KMS-11 (cell line): Measurements from ENCODE around the gene ARHGAP42.

Experiments
- H2AFZ ChIP-seq: fragments of 200-600 bp; sonication (generic); 2 replicates; pipeline ENCODE4 v1.6.1; 2016; ENCODE audit warnings: antibody characterized with exemption, mixed run types, low read depth
- H3K27ac ChIP-seq: fragments of 200-600 bp; sonication (generic); 2 replicates; pipeline ENCODE4 v1.6.1; 2016; ENCODE audit warnings: mild to moderate bottlenecking, mixed run types
- H3K27me3 ChIP-seq: fragments of 200-600 bp; sonication (generic); 2 replicates; pipeline ENCODE4 v1.6.1; 2017; ENCODE audit warnings: mild to moderate bottlenecking, low read depth, mixed run types, moderate library complexity; ENCODE audit not compliant: insufficient read depth
- H3K36me3 ChIP-seq: fragments of 200-600 bp; sonication (generic); 2 replicates; pipeline ENCODE4 v1.6.1; 2017; ENCODE audit warnings: mild to moderate bottlenecking, mixed run types; ENCODE audit not compliant: insufficient read depth
- H3K4me1 ChIP-seq: fragments of 200-600 bp; sonication (generic); 2 replicates; pipeline ENCODE4 v1.6.1; 2016; ENCODE audit warnings: mild to moderate bottlenecking, low read depth, mixed run types; ENCODE audit not compliant: poor library complexity, severe bottlenecking
- H3K4me2 ChIP-seq: fragments of 200-600 bp; sonication (generic); 2 replicates; pipeline ENCODE4 v1.7.0; 2016; ENCODE audit warnings: mild to moderate bottlenecking, mixed run types
- H3K4me3 ChIP-seq: fragments of 200-600 bp; sonication (generic); IDR thresholded peaks from 2 replicates; pipeline ENCODE4 v1.6.1; 2017; ENCODE audit warnings: low read depth, low read length, mixed read lengths; ENCODE audit not compliant: insufficient read depth
- H3K79me2 ChIP-seq: fragments of 200-600 bp; sonication (generic); 2 replicates; pipeline ENCODE4 v1.6.1; 2016; ENCODE audit warnings: low read depth, mixed run types; ENCODE audit not compliant: insufficient read depth
- H3K9ac ChIP-seq: fragments of 200-600 bp; sonication (generic); 2 replicates; pipeline ENCODE4 v1.6.1; 2016; ENCODE audit warnings: mild to moderate bottlenecking, mixed run types
- H4K20me1 ChIP-seq: fragments of 200-600 bp; sonication (generic); 2 replicates; pipeline ENCODE4 v1.6.1; 2016; ENCODE audit warnings: mild to moderate bottlenecking, mixed run types; ENCODE audit not compliant: insufficient read depth
- TF ChIP-seq, protein P1 (sequence below): fragments of 200-600 bp; sonication (generic); conservative IDR thresholded peaks from 2 replicates; pipeline ENCODE4 v1.6.1; 2017; ENCODE audit warnings: low read depth, mild to moderate bottlenecking, antibody characterized with exemption, low read length, moderate library complexity, mixed read lengths

ARHGAP42 gene

GRCh38 chr11:100808904-100809491 lies 121.9 kb downstream of the ARHGAP42 start:
- Histone ChIP-seq H2AFZ (no peak overlapping the region), H3K4me2 (no peak overlapping the region), H3K9ac (no peak overlapping the region), H4K20me1 (no peaks in the 10 kb centered on the region), H3K27ac (no peak overlapping the region), H3K27me3 (no peaks in the 10 kb centered on the region), H3K36me3 (no peaks in the 10 kb centered on the region), H3K4me3 (no peak overlapping the region), H3K4me1 (peaks cover 9% of the 10 kb centered on the region), H3K79me2 (no peaks in the 10 kb centered on the region)
- TF ChIP-seq, protein P1, sequence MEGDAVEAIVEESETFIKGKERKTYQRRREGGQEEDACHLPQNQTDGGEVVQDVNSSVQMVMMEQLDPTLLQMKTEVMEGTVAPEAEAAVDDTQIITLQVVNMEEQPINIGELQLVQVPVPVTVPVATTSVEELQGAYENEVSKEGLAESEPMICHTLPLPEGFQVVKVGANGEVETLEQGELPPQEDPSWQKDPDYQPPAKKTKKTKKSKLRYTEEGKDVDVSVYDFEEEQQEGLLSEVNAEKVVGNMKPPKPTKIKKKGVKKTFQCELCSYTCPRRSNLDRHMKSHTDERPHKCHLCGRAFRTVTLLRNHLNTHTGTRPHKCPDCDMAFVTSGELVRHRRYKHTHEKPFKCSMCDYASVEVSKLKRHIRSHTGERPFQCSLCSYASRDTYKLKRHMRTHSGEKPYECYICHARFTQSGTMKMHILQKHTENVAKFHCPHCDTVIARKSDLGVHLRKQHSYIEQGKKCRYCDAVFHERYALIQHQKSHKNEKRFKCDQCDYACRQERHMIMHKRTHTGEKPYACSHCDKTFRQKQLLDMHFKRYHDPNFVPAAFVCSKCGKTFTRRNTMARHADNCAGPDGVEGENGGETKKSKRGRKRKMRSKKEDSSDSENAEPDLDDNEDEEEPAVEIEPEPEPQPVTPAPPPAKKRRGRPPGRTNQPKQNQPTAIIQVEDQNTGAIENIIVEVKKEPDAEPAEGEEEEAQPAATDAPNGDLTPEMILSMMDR = no peak

DNA sequence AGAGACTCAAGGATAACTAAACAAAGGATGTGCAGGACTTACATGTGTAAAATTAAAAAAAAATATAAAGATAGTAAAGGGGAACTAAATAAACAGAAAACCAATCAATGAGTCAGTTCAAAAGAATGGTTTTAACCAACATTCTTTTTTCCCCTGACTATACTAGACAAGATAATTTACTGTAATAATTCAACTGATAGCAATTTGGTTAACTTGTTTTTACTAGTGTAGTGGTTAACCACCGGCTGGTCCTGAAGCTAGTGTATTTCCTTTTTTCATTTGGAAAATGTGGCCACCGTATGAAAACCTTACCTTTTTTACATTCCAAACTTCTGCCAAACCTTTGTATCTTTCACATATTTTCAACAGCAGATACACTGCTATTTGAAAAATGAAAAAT lies 123.1 kb downstream of the ARHGAP42 start:
- Histone ChIP-seq H3K27me3 (no peaks in the 10 kb centered on the region), H3K27ac (no peak overlapping the region), H3K4me1 (peaks cover 9% of the 10 kb centered on the region), H3K9ac (no peak overlapping the region), H3K4me2 (no peak overlapping the region), H4K20me1 (no peaks in the 10 kb centered on the region), H2AFZ (no peak overlapping the region), H3K79me2 (no peaks in the 10 kb centered on the region), H3K36me3 (no peaks in the 10 kb centered on the region), H3K4me3 (no peak overlapping the region)
- TF ChIP-seq, protein P1 = no peak

GRCh38 chr11:100810666-100811065 lies 123.6 kb downstream of the ARHGAP42 start:
- H3K4me2 ChIP-seq = no peak overlapping the region
- peaks cover 9% of the 10 kb centered on the region for H3K4me1 ChIP-seq
- H2AFZ ChIP-seq = no peak overlapping the region
- H3K79me2 ChIP-seq = no peaks in the 10 kb centered on the region
- H3K4me3 ChIP-seq = no peak overlapping the region
- H3K36me3 ChIP-seq = no peaks in the 10 kb centered on the region
- H4K20me1 ChIP-seq = no peaks in the 10 kb centered on the region
- no peak overlapping the region for H3K9ac ChIP-seq
- H3K27me3 ChIP-seq = no peaks in the 10 kb centered on the region
- no peak overlapping the region for H3K27ac ChIP-seq
- TF ChIP-seq, protein P1 = no peak

- Histone ChIP-seq H3K27me3 (no peaks in the 10 kb centered on the region), H2AFZ (no peak overlapping the region), H3K36me3 (no peaks in the 10 kb centered on the region), H3K79me2 (no peaks in the 10 kb centered on the region), H4K20me1 (no peaks in the 10 kb centered on the region), H3K4me3 (no peak overlapping the region), H3K9ac (no peak overlapping the region), H3K27ac (no peak overlapping the region), H3K4me2 (no peak overlapping the region), H3K4me1 (peaks cover 9% of the 10 kb centered on the region)
- TF ChIP-seq, protein P1 = no peak
These were observed 125.4 kb downstream of the ARHGAP42 start for GRCh38 chr11:100812517-100812916.
